Measurements from ENCODE around the gene COL8A2. TPM values are rescaled to one million over a fixed set of nuclear protein-coding genes. Genes with fewer than 3 reads are reported as not detected.

Gene COL8A2
- total RNA-seq, 2 donors from 2014 or later, result 0.18 to 0.40 TPM

DNA sequence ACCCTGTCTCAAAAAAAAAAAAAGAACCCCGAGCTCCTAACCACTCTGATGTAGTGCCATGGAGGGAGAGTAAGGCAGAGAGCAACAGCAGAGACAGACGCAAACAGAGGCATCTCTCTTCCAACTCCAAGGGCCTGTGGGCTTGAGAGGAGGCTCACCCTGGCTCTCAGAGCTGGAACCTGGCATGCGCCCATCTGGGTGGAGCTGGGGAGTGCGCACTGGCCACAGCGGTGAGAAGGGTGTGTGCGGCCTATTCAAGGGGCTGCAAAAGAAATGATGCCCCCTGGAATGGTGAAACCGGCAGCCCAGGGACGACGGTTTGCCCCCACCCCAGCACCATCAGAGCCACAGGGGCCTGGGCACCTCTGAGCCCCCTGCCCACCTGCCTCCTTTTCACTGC, 17.6 kb downstream of the COL8A2 start:
- Histone ChIP-seq H3K4me1 (ENCODE audit: control insufficient read depth, insufficient read depth, low read length) (no peaks in the 10 kb centered on the region), H3K9me3 (ENCODE audit: control insufficient read depth, low read length) (no peaks in the 10 kb centered on the region), H3K36me3 (ENCODE audit: control insufficient read depth, insufficient read depth, low read length) (no peaks in the 10 kb centered on the region), H3K27ac (ENCODE audit: low read depth, low read length) (no peak overlapping the region), H3K9ac (ENCODE audit: extremely low read depth, low read length, poor library complexity, severe bottlenecking) (no peak overlapping the region), H3K27me3 (ENCODE audit: control insufficient read depth, insufficient read depth, low read length, poor library complexity, severe bottlenecking) (no peaks in the 10 kb centered on the region), H3K4me3 (ENCODE audit: low read length) (no peak overlapping the region)
- Mint-ChIP-seq H3K4me1 (no peaks in the 10 kb centered on the region), H3K36me3 (ENCODE audit: low read depth) (no peaks in the 10 kb centered on the region), H3K4me3 (no peak overlapping the region), H3K27ac (no peak overlapping the region), H3K9me3 (no peaks in the 10 kb centered on the region), H3K27me3 (ENCODE audit: insufficient read depth) (no peaks in the 10 kb centered on the region)
- 94 to 100% methylated on average over 1 to 9 of the region's 9 CpGs for WGBS, 2 experiments (ENCODE audit: insufficient coverage in 1 of 2, insufficient read length in 1 of 2)
- TF ChIP-seq, protein P1, sequence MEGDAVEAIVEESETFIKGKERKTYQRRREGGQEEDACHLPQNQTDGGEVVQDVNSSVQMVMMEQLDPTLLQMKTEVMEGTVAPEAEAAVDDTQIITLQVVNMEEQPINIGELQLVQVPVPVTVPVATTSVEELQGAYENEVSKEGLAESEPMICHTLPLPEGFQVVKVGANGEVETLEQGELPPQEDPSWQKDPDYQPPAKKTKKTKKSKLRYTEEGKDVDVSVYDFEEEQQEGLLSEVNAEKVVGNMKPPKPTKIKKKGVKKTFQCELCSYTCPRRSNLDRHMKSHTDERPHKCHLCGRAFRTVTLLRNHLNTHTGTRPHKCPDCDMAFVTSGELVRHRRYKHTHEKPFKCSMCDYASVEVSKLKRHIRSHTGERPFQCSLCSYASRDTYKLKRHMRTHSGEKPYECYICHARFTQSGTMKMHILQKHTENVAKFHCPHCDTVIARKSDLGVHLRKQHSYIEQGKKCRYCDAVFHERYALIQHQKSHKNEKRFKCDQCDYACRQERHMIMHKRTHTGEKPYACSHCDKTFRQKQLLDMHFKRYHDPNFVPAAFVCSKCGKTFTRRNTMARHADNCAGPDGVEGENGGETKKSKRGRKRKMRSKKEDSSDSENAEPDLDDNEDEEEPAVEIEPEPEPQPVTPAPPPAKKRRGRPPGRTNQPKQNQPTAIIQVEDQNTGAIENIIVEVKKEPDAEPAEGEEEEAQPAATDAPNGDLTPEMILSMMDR (conservative IDR thresholded peaks at IDR 0.05), result no peak
- no peak for DNase-seq

DNA sequence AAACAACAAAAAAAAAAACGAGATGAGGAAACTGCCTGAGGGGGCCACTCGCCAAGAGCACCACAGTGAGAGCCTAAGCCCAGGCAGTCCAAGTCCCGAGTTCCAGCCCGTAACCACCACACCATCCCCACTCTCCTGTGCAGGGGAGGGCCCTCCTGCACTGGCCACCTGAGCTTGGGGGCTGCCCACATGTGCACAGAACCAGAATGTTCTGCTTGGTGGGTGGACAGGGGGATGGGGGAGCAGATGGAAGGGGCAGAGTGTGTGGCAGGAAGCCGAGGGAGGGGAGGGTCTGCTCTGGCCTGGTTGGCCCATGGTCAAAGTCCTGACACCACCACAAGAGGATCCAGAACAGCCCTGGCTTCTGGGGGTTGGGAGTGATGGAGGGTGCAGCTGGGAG, 18.8 kb downstream of the COL8A2 start:
- Mint-ChIP-seq H3K36me3 (ENCODE audit: low read depth) (no peaks in the 10 kb centered on the region), H3K4me3 (no peak overlapping the region), H3K9me3 (no peaks in the 10 kb centered on the region), H3K4me1 (no peaks in the 10 kb centered on the region), H3K27ac (no peak overlapping the region), H3K27me3 (ENCODE audit: insufficient read depth) (no peaks in the 10 kb centered on the region)
- Histone ChIP-seq H3K9me3 (ENCODE audit: control insufficient read depth, low read length) (no peaks in the 10 kb centered on the region), H3K9ac (ENCODE audit: extremely low read depth, low read length, poor library complexity, severe bottlenecking) (no peak overlapping the region), H3K27ac (ENCODE audit: low read depth, low read length) (no peak overlapping the region), H3K4me3 (ENCODE audit: low read length) (no peak overlapping the region), H3K4me1 (ENCODE audit: control insufficient read depth, insufficient read depth, low read length) (no peaks in the 10 kb centered on the region), H3K36me3 (ENCODE audit: control insufficient read depth, insufficient read depth, low read length) (no peaks in the 10 kb centered on the region), H3K27me3 (ENCODE audit: control insufficient read depth, insufficient read depth, low read length, poor library complexity, severe bottlenecking) (no peaks in the 10 kb centered on the region)
- 66 to 100% methylated on average over 2 to 5 of the region's 5 CpGs for WGBS, 2 experiments (ENCODE audit: insufficient coverage in 1 of 2, insufficient read length in 1 of 2)
- TF ChIP-seq, protein P1 (conservative IDR thresholded peaks at IDR 0.05), result no peak
- no peak for DNase-seq

DNA sequence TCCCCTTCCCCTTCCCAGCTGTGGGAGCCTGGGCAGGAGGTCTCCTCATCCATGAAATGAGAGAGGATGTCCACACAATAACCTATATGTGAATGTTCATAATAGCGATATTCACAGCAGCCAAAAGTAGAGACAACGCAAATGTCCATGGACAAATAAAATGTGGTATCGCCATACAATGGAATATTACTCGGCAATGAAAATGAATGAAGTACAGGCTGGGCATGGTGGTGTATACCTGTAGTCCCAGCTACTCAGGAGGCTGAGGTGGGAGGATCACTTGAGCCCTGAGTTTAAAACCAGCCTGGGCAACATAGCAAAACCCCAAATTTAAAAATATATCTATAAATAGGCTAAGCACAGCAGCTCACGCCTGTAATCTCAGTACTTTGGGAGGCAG, 23.5 kb downstream of the COL8A2 start:
- TF ChIP-seq, protein P1 (conservative IDR thresholded peaks at IDR 0.05), result no peak
- Histone ChIP-seq H3K36me3 (ENCODE audit: control insufficient read depth, insufficient read depth, low read length) (no peaks in the 10 kb centered on the region), H3K9me3 (ENCODE audit: control insufficient read depth, low read length) (no peaks in the 10 kb centered on the region), H3K4me3 (ENCODE audit: low read length) (no peak overlapping the region), H3K27me3 (ENCODE audit: control insufficient read depth, insufficient read depth, low read length, poor library complexity, severe bottlenecking) (no peaks in the 10 kb centered on the region), H3K4me1 (ENCODE audit: control insufficient read depth, insufficient read depth, low read length) (no peaks in the 10 kb centered on the region), H3K9ac (ENCODE audit: extremely low read depth, low read length, poor library complexity, severe bottlenecking) (no peak overlapping the region), H3K27ac (ENCODE audit: low read depth, low read length) (no peak overlapping the region)
- Mint-ChIP-seq H3K4me1 (peaks cover 2% of the 10 kb centered on the region), H3K9me3 (no peaks in the 10 kb centered on the region), H3K27ac (no peak overlapping the region), H3K27me3 (ENCODE audit: insufficient read depth) (no peaks in the 10 kb centered on the region), H3K36me3 (ENCODE audit: low read depth) (no peaks in the 10 kb centered on the region), H3K4me3 (no peak overlapping the region)
- 96 to 100% methylated on average over 4 to 5 of the region's 5 CpGs for WGBS, 2 experiments (ENCODE audit: insufficient coverage in 1 of 2, insufficient read length in 1 of 2)
- no peak for DNase-seq

Data from endodermal cell (in vitro differentiated cells).